HG03378 (cell line): ENCODE measurements around the gene FCN3.
"Not testable (repeated sequence)": the region's sequence is repeated elsewhere in the genome, so short reads cannot be mapped to it uniquely, and the experiment has no call there.

Experiments used
- ATAC-seq: cut with Tn5 transposase; IDR thresholded peaks from one replicate; pipeline ENCODE4 v1.9.1; 2021; ENCODE audit warnings: mild to moderate bottlenecking, moderate library complexity; ENCODE audit not compliant: unreplicated experiment

The FCN3 gene

DNA sequence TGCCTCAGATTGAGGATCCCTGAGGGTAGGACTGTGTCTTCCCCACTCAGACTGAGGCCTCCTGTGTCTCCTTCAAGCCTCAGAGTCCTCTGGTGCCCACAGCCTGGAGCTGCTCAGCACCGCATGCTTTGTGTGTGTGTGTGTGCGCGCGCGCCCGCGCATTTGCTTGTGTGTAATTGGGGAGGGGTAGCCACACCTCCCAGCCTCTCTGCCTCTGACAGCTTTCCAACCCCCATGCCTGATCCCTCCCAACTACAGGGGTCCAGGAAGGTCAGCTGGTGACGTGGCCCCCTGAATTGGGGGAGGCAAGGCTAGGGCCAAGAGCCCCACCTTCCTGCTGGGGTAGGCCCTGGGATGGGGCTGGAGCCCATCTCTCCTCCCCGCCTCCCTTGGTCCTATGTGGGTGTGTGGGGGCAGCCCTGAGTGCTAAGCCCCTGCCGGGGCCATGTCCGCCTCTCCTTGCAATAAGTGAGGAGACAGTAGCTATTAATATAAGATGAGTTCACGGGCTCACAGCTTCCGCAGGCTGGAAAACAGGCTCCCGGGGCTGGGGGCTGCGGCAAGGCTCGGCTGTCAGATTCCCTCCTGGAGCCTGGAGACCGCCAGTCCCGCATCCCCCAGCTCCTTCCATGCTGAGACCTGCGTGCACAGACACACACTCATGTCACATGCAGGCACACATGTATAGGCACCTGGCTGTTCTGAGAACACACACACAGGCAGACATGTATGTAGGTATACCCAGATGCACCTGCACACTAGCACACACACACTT lies 24.8 kb upstream of the FCN3 start:
- ATAC-seq = no peak

DNA sequence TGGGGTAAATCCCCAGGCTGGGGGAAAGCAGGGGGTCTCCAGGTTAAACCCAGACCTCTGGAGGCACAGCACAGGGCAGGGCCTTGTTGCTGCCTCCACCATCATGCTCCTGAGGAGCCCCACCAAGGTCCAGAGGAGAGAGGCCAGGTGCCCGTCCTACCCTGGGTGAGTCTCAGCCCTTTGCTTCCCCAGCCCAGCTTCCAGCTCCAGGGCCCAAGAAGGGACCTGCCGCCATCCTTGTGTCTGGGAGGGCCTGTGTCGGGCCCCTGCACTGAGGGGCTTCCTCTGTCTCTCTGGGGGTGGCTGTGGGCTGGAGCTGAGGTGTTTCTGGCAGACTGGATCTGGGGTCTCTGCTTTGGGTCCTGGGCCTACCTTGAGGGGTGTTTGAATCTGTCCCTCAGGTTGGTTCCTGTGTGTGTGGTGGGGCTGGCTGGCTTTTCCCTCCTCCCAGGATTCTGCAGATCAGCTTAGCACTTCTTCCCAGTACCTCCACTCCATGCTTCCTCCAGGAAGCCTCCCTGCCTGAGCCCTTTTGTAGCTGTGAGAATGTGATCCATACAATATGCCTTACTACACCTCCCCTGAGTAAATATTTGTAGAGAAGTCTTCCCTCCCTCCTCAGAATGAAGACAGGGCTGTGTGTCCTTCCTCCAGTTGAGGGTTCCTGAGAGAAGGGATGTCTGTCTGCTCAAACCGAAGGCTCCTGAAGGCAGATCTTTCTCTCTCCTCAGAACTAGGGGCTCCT lies 24.0 kb upstream of the FCN3 start:
- no peak for ATAC-seq

DNA sequence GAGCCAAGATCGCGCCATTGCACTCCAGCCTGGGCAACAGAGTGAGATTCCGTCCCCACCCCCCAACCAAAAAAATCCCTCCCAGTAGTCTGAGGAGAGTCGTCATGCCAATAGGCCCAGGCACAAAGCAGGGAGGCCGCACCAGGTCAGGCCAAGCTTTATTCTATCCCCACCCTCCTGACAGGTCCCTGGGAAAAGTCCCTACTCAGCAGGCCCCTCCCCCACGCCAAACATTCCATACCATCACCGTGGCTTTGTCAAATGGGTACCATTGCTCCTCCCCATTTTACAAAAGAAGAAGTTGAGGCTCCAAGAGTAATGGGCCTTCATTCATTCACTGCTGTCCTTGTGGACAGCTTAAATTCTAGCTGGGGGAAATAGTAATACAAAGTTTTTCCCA lies 23.1 kb upstream of the FCN3 start:
- no peak for ATAC-seq

DNA sequence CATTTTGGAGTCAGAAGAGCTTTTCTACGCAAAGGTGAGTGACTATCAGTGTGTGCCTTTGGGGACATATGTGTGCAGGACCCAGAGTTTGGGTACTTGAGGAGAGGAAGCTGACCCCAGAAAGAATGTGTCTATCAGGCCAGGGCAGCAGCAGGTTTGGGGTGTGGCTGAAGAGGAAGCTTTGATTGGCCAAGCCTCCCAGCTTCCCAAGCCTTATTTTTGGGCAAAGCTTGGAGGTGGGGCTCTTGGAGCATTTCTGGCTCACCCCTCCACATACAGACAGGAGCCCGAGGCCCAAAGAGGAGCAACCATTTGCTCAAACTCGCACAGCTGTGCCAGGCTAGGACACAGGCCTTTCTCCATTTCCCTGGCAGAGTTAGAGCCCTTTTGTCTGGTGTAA lies 22.5 kb upstream of the FCN3 start:
- ATAC-seq = no peak

DNA sequence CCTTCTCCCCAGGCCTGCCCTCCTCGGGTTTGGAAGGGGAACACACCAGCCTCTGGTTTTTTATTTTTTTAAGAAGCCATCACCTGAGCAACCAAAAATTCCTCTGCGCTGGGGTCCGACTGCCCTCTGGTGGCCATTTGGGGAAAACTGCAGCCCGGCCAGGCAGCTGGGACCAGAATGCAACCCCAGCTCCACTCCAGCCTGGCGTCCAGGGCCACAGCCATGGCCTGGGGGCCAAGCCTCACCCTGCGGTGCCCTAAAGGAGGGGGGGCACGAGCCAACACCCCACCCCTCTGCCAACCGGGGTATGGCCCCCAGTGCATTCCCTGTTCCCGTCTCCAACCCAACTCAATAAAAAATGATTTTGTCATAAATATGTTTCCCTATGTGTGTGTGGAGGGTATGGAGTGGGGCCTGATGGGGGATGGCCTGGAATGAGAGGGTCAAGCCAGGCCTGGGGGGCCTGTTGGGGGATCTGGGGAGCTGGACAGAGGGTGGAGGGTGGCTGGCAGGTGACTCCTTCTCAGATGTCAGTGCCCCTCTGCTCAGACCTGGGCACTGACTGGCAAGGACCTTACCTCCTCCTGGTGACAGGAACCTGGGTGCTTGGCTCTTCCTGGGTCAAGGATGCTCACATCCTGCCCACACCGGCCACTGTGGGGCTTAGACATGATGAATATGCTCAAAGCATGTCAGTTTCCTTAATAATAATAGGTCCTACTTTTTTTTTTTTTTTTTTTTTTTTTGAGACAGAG lies 21.0 kb upstream of the FCN3 start:
- ATAC-seq = peak; percentile 39

DNA sequence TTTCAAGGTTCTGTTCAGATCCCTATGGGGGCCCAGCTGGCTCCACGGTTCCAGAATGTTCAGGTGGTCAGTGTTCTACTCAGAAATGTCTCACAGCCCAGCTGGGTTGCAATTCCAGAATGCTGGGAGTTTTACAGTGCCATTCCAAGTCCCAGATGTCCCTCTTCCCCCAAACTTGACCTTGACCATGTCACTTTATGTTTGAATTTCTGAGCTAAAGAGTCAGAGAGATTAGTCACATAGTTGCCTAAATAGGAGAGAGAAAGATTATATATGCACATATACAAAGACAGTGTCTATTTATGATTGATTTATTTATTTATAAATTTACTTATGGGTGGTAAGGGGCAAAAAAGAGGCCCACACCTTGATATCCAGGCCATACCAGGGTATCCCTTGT lies 20.3 kb upstream of the FCN3 start:
- no peak for ATAC-seq

DNA sequence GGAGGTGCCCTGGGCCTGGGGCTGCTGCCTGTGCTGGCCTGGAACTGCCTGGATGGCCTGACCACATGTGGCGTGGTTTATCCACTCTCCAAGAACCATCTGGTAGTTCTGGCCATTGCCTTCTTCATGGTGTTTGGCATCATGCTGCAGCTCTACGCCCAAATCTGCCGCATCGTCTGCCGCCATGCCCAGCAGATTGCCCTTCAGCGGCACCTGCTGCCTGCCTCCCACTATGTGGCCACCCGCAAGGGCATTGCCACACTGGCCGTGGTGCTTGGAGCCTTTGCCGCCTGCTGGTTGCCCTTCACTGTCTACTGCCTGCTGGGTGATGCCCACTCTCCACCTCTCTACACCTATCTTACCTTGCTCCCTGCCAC lies 19.6 kb upstream of the FCN3 start:
- ATAC-seq = no peak

DNA sequence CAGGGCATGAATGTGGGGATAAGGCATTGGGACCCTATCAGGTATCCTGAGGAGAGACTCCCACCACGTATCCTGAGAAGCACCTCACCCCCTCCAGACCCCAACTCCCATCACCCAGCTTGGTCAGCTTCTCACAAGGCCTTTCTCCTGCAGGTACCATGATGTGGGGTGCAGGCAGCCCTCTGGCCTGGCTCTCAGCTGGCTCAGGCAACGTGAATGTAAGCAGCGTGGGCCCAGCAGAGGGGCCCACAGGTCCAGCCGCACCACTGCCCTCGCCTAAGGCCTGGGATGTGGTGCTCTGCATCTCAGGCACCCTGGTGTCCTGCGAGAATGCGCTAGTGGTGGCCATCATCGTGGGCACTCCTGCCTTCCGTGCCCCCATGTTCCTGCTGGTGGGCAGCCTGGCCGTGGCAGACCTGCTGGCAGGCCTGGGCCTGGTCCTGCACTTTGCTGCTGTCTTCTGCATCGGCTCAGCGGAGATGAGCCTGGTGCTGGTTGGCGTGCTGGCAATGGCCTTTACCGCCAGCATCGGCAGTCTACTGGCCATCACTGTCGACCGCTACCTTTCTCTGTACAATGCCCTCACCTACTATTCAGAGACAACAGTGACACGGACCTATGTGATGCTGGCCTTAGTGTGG lies 19.1 kb upstream of the FCN3 start:
- ATAC-seq = no peak

DNA sequence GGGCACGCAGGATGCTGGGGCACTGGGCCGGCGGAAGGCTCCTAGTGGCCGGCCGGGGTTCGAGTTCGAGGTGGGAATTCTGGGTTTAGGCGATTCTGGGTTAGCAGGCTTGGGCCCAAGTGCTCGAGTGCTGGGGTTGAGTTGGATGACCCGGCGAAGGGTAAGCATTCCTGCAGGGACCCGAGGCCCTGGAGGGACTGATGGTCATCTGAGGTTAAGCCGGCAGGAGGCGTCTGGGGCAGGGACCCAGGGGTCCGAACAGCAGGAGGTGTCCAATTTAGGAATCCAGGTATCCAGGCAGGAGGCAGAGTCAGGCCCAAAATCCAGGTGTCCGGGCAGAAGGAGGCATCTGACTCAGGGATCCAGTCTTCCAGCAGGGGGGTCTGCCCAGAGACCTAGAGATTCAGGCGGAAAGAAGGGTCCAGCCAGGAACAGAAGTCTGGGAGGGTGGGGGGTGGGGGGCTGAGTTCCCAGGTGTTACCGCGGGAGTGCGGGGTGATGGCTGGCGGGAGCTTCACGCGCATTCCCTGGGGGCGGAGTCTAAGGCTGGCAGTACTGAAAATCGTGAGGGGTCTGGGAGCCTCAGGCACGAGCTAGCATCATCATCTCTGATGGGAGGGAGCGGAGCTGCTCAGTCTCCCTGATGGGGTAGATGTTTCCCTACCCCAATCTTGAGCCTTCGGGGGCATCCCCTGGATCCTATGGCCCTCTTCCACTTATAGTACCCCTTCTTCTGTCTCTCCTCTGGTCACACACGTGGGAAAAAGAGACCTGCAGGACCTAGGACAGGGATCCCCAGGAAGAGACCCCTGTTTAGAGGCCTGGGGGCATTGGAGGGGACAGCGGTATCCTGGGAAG lies 18.4 kb upstream of the FCN3 start:
- ATAC-seq = no peak

DNA sequence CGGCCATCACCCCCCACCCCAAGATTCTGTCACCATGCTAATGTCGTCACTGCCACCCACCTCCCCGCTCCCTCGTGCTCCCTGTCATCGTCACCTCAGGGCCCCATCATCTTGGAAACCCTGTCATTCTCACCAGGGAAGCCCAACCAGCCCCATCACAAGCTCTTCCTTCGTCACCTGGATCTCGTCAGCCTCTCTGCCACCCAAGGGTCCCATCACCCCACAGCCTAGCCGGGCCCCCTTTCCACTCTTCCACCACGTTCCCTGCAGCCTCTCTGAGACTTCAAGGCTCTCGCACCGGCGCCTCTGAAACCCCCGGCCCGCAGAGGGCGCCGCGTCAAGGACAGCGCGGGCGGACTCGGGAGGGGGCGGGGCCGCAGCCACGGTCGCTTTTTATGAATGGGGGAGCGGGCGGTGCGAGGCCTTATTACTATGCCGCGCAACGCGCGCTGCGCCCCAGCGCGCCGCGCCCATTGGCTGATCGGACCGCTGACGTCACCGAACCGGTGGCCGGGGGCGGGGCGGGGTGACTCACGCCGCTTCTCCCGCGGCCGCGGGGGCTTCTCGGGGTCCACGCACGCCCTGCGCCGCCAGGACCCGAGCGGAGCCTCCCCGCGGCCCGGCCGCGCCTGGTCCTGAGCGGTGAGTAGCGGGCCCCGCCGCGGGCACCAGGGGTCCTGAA lies 17.6 kb upstream of the FCN3 start, which contains the start of gene GPR3:
Gene GPR3 (plus strand): TSS at position 527 of the 682 bp plus-strand sequence. CDS start 1,177 bp downstream, outside the sequence.
- no peak for ATAC-seq

DNA sequence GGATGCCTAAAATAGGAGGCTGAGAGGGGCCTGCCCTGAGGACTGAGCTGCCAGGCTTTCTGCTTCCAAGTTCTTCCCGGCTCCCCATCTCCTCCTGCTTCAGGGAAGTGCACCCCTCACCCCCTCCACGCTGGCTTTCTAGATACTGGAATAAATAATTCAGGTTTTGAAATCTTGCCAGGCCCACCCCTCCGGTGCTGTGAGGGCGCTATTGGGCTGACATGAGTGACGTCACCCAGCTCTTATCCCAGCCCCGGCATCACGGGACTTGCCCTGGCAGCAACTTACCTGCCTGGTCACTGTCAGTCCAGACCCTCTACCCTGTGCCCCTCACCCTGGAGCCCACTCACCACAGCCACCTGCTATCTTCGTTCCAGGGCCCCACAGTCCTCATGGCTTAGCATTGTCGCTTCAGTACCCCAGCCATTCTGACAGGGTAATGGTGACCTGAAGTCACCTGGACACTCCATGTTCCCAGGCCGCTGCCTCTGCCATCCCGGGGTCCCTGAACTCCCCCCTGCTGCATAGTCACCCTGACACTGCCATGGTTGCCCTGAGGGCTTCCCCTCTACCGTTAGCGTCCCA lies 17.0 kb upstream of the FCN3 start:
- no peak for ATAC-seq

DNA sequence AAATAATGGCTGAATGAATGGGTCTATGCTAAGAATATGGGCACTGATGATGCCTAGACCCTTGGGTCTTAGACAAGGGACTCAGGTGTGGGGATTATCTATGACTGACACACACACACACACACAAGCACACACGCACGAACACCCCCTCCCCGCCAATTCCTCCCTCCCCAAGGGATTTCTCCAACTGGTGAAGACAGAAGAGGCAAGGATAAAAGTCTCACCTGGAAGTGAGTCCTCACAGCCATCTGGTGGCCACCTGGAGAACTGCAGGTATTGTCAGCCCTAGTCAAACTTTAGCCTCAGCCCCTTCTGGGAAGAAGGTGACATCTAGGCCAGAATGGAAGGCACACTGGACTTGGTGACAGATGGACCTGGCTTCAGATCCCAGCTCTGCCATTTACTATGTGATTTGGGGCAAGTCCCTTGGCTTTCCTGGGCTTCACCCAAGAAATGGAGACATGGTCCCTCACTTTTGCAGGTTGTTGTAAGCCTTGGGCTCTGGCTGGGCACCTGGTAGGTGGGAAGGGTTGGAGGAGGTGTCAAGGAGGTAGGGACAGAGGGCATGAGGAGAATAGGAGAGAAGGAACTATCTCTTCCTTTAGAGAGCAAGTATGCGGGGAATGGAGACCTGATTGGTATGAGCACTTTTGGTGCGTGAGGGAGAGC lies 13.8 kb upstream of the FCN3 start:
- ATAC-seq = no peak

DNA sequence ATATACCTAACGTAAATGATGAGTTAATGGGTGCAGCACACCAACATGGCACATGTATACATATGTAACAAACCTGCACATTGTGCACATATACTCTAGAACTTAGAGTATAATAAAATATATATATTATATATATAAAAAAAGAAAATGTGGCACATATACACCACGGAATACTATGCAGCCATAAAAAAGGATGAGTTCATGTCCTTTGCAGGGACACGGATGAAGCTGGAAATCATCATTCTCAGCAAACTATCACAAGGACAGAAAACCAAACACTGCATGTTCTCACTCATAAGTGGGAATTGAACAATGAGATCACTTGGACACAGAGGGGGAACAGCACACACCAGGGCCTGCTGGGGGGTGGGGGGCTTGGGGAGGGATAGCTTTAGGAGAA lies 10.2 kb upstream of the FCN3 start:
- not testable (repeated sequence) for ATAC-seq

DNA sequence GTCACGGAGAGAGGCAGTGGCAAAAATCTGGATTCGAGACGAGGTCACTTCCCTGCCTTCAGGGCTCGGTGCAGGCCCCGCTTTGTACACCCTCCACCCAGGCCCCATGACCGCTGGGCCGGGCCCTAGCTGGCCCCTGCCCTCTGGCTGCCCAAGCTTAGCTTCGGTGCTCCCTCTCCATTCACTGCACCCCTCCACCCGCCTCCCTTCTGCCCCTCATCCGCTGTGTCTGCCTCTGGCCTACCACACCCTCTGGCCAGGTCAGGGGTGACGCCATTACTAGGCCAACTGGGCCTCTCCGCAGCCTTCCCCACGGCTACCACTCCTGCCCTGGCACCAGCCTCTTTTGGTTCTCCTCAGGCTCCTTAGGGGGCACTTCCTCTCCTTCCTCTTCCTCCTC lies 9.0 kb upstream of the FCN3 start:
- ATAC-seq = no peak

DNA sequence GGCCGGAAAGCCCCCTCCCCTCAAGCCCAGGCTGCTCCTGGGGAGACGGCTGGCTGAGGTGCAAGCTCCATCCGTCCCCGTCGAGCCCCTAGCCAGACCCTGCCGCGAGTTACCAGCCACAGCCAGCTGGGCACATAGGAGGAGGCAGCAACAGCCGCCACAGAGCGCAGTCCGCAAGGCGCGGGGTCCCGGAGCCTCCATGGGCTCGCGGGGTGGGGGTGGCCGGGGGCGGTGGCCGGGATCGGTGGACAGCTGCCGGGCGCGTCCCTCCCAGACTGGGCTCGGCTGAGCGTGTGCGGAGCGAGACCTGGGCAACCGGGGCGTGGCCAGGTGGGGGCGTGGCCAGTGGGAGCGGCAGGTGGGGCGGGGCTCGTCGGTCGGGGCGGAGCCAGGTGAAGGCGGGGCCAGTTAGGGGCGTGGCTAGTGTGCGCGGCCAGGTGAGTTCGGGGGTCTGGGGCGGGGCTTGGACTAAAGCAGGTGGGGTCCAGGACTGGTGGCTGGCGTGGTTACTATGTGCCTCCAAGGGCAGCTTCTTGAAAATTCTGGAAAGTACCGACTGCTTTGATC lies 8.5 kb upstream of the FCN3 start, which contains the start of gene CD164L2:
Gene CD164L2 (minus strand): TSS at position 295 of the 567 bp plus-strand sequence. CDS start 94 bp downstream, at position 201.
- ATAC-seq = no peak

DNA sequence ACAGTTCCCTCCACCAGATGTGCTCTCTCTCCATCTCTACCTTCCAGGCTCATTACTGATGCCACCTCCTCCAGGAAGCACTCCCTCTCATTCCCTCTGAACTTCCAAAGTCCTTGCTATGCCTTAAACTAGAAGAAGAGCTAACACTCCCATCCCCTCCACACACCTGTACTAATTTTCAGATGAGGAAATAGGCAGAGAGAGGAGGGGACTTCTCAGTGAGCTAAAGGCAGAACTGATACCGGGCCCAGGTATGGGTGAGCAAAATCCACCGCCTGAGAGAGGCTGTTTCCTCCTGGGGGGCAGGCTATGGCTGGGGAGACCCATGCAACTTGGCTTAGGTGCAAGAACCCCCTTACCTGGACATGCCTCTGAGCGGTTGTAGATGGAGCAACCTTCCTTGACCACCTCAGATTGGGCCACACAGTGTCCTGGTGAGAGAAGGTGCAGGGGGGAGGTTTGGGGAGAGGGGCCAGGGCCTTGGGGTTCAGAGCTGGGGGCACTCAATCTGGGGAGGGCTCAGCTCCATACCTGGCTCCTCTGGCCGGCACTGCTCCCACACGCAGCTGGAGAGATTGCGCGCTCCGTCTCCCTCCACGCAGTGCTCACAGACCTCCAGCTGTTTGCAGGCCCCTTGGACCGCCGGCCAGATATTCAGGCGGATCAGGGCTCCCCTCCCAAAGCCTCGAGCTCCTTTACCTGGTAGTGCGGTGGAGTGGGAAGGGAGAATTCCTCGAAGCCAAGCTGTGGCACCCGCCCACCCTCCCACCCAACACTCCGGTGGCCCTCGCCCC lies 7.5 kb upstream of the FCN3 start:
- ATAC-seq = no peak
